H1 (cell line): Measurements from ENCODE around the gene GNAQ. TPM values are rescaled to one million over a fixed set of nuclear protein-coding genes. Genes with fewer than 3 reads are reported as not detected.

Experiments
- CTCF ChIA-PET: fragments of 300-600 bp; sonication (Branson Sonifier 250); formaldehyde crosslinking; loops from one replicate; lab custom pipeline; 2021; ENCODE audit not compliant: partially characterized antibody; lab: Charles Lee
- POLR2A ChIA-PET: fragments of 300-600 bp; sonication (Branson Sonifier 250); formaldehyde crosslinking; loops from one replicate; lab custom pipeline; 2021; ENCODE audit warnings: inconsistent platforms; ENCODE audit not compliant: partially characterized antibody; lab: Charles Lee
- DNase-seq, 2 experiments: peaks; one replicate each; pipeline versions ENCODE4 v3.0.0 to v3.0.0-alpha.2; 2010 to 2022; ENCODE audit warnings: low spot score in 2 of 2, low read depth in 1 of 2, mixed read lengths in 1 of 2
- FAIRE-seq: peaks from 2 replicates; lab custom pipeline; 2011; peaks lifted over from hg19 to GRCh38; lab: Jason Lieb, UNC
- H2AFZ ChIP-seq: 2 replicates; pipeline ENCODE4 v1.8.1; 2012; ENCODE audit warnings: low read length, inconsistent platforms
- H2AK5ac ChIP-seq: 2 replicates; pipeline ENCODE4 v1.6.1; 2013; ENCODE audit warnings: low read depth, low read length
- H2BK120ac ChIP-seq: replicated peaks from 2 replicates; pipeline ENCODE3; 2013; ENCODE audit warnings: low read depth, low read length, inconsistent platforms
- H2BK12ac ChIP-seq: 2 replicates; pipeline ENCODE4 v1.6.1; 2013; ENCODE audit warnings: low read depth, low read length
- H2BK15ac ChIP-seq: 2 replicates; pipeline ENCODE4 v1.6.1; 2013; ENCODE audit warnings: low read length
- H2BK20ac ChIP-seq: 2 replicates; pipeline ENCODE4 v1.6.1; 2013; ENCODE audit warnings: low read length
- H2BK5ac ChIP-seq: 2 replicates; pipeline ENCODE4 v1.6.1; 2013; ENCODE audit warnings: low read depth, low read length
- H3K14ac ChIP-seq: 2 replicates; pipeline ENCODE4 v1.6.1; 2013; ENCODE audit warnings: inconsistent platforms; ENCODE audit not compliant: insufficient read length
- H3K18ac ChIP-seq: 2 replicates; pipeline ENCODE4 v1.6.1; 2013; ENCODE audit warnings: low read length; ENCODE audit errors: extremely low read depth
- H3K23ac ChIP-seq: 2 replicates; pipeline ENCODE4 v1.6.1; 2013; ENCODE audit warnings: inconsistent platforms; ENCODE audit not compliant: insufficient read length
- H3K23me2 ChIP-seq: 2 replicates; pipeline ENCODE4 v1.6.1; 2013; ENCODE audit warnings: low read depth, low read length
- H3K27ac ChIP-seq: 2 replicates; pipeline ENCODE4 v1.6.1; 2011; ENCODE audit warnings: low read depth, low read length, inconsistent platforms
- H3K27me3 ChIP-seq, 4 experiments: replicated peaks in 1 of 4; 1 replicate in 1 of 4; 2 replicates in 3 of 4; pipeline versions ENCODE4 v1.6.1 to v1.8.1; 2011 to 2013; ENCODE audit warnings: low read length in 3 of 4, mild to moderate bottlenecking in 3 of 4, inconsistent platforms in 2 of 4, mixed read lengths in 2 of 4, moderate library complexity in 1 of 4; ENCODE audit not compliant: control insufficient read depth in 3 of 4, insufficient read depth in 3 of 4; ENCODE audit errors: extremely low read depth in 1 of 4
- H3K36me3 ChIP-seq, 4 experiments: 2 replicates each; pipeline versions ENCODE4 v1.6.1 to v1.8.1; 2011 to 2013; ENCODE audit warnings: mild to moderate bottlenecking in 4 of 4, low read length in 3 of 4, moderate library complexity in 2 of 4, control low read depth in 1 of 4, inconsistent platforms in 1 of 4; ENCODE audit not compliant: insufficient read depth in 4 of 4, control insufficient read depth in 2 of 4
- H3K4ac ChIP-seq: replicated peaks from 2 replicates; pipeline ENCODE3; 2013; ENCODE audit warnings: low read length, low read depth, mixed read lengths, inconsistent platforms; ENCODE audit not compliant: insufficient read length
- H3K4me1 ChIP-seq, 4 experiments: replicated peaks in 1 of 4; 1 replicate in 1 of 4; 2 replicates in 3 of 4; pipeline versions ENCODE4 v1.6.1 to v1.8.1; 2011 to 2013; ENCODE audit warnings: low read length in 3 of 4, inconsistent platforms in 2 of 4, mixed read lengths in 1 of 4; ENCODE audit not compliant: insufficient read depth in 4 of 4, control insufficient read depth in 3 of 4
- H3K4me2 ChIP-seq, 2 experiments: 2 replicates each; pipeline versions ENCODE4 v1.6.1 to v1.8.1; 2011 to 2013; ENCODE audit warnings: low read depth in 2 of 2, low read length in 2 of 2, control low read depth in 1 of 2, inconsistent platforms in 1 of 2, mild to moderate bottlenecking in 1 of 2; ENCODE audit not compliant: insufficient read depth in 1 of 2
- H3K4me3 ChIP-seq, 4 experiments: fragments of 200-600, 300-600 bp in 1 of 4; sonication (generic), shearing (Covaris generic), sonication (Bioruptor Twin) in 1 of 4; 2 replicates each; pipeline versions ENCODE4 v1.5.1 to v1.8.1; 2011 to 2016; ENCODE audit warnings: low read length in 4 of 4, low read depth in 3 of 4, control low read depth in 2 of 4, inconsistent platforms in 2 of 4, mild to moderate bottlenecking in 2 of 4, mixed read lengths in 1 of 4, moderate library complexity in 1 of 4; ENCODE audit not compliant: insufficient read depth in 2 of 4; ENCODE audit errors: extremely low read depth in 1 of 4
- H3K56ac ChIP-seq: replicated peaks from 2 replicates; pipeline ENCODE3; 2013; ENCODE audit warnings: low read depth, mild to moderate bottlenecking, mixed read lengths, low read length, inconsistent platforms; ENCODE audit not compliant: insufficient read length
- H3K79me1 ChIP-seq: 2 replicates; pipeline ENCODE4 v1.6.1; 2013; ENCODE audit warnings: low read depth, low read length, control low read depth
- H3K79me2 ChIP-seq, 2 experiments: 2 replicates each; pipeline versions ENCODE4 v1.6.1 to v1.8.1; 2012 to 2013; ENCODE audit warnings: low read length in 2 of 2, mild to moderate bottlenecking in 2 of 2, inconsistent platforms in 1 of 2; ENCODE audit not compliant: insufficient read depth in 2 of 2, control insufficient read depth in 1 of 2
- H3K9ac ChIP-seq, 4 experiments: replicated peaks in 1 of 4; 1 replicate in 1 of 4; 2 replicates in 3 of 4; pipeline versions ENCODE4 v1.6.1 to v1.8.1; 2011 to 2013; ENCODE audit warnings: low read depth in 3 of 4, low read length in 3 of 4, control low read depth in 2 of 4, mild to moderate bottlenecking in 2 of 4, moderate library complexity in 2 of 4, inconsistent platforms in 1 of 4; ENCODE audit errors: extremely low read depth in 1 of 4
- H3K9me3 ChIP-seq, 2 experiments: 2 replicates each; pipeline versions ENCODE4 v1.6.1 to v1.8.1; 2012 to 2013; ENCODE audit warnings: mild to moderate bottlenecking in 2 of 2, moderate library complexity in 2 of 2, control low read depth in 1 of 2, inconsistent platforms in 1 of 2, low read depth in 1 of 2, low read length in 1 of 2, mixed read lengths in 1 of 2; ENCODE audit not compliant: insufficient read depth in 2 of 2
- H4K20me1 ChIP-seq, 2 experiments: replicated peaks in 1 of 2; 2 replicates each; pipeline versions ENCODE3 to v1.8.1; 2011 to 2013; ENCODE audit warnings: inconsistent platforms in 2 of 2, low read length in 2 of 2, mild to moderate bottlenecking in 1 of 2; ENCODE audit not compliant: insufficient read depth in 2 of 2, control insufficient read depth in 1 of 2
- H4K5ac ChIP-seq: 2 replicates; pipeline ENCODE4 v1.6.1; 2013; ENCODE audit warnings: low read length, low read depth, mixed read lengths, inconsistent platforms; ENCODE audit not compliant: insufficient read length
- H4K8ac ChIP-seq: 2 replicates; pipeline ENCODE4 v1.8.0; 2013; ENCODE audit warnings: mild to moderate bottlenecking, moderate library complexity, low read length, inconsistent platforms; ENCODE audit not compliant: insufficient read depth; ENCODE audit errors: extremely low read depth
- H4K91ac ChIP-seq: replicated peaks from 2 replicates; pipeline ENCODE3; 2013; ENCODE audit warnings: low read length, mixed read lengths, inconsistent platforms; ENCODE audit not compliant: insufficient read length
- FOSL1 ChIP-seq: IDR thresholded peaks from 2 replicates; pipeline ENCODE4 v1.6.1; 2011; ENCODE audit warnings: mild to moderate bottlenecking, low read depth, low read length, moderate library complexity; ENCODE audit not compliant: insufficient read depth
- GABPA ChIP-seq: IDR thresholded peaks from 2 replicates; pipeline ENCODE4 v1.6.1; 2011; ENCODE audit warnings: mild to moderate bottlenecking, low read length, moderate library complexity, borderline replicate concordance; ENCODE audit not compliant: insufficient read depth
- GTF2F1 ChIP-seq: IDR thresholded peaks from 2 replicates; pipeline ENCODE4 v1.6.1; 2012; ENCODE audit warnings: low read depth, low read length, improper control_type of control experiment, borderline replicate concordance
- JUND ChIP-seq: IDR thresholded peaks from 2 replicates; pipeline ENCODE4 v1.6.1; 2011; ENCODE audit warnings: mild to moderate bottlenecking, improper control_type of control experiment, low read length
- KDM4A ChIP-seq: IDR thresholded peaks from one replicate; pipeline ENCODE4 v1.7.1; 2012; ENCODE audit warnings: low read depth, mild to moderate bottlenecking, moderate library complexity, low read length, inconsistent platforms; ENCODE audit not compliant: severe bottlenecking
- PHF8 ChIP-seq: fragments of 200-600 bp; sonication (generic); conservative IDR thresholded peaks from 2 replicates; pipeline ENCODE4 v1.7.1; 2012; ENCODE audit warnings: low read depth, mild to moderate bottlenecking, inconsistent platforms, low read length, moderate library complexity
- POLR2A ChIP-seq, 2 experiments: IDR thresholded peaks; 1 replicate in 1 of 2; 2 replicates in 1 of 2; pipeline ENCODE4 v1.6.1; 2011; ENCODE audit warnings: low read depth in 2 of 2, low read length in 2 of 2, mild to moderate bottlenecking in 2 of 2; ENCODE audit errors: control extremely low read depth in 1 of 2
- RBBP5 ChIP-seq: IDR thresholded peaks from 2 replicates; pipeline ENCODE4 v1.7.1; 2012; ENCODE audit warnings: low read depth, mild to moderate bottlenecking, inconsistent platforms, low read length, moderate library complexity, borderline replicate concordance
- RNF2 ChIP-seq: fragments of 200-900, 300-1000 bp; sonication (generic); IDR thresholded peaks from 2 replicates; pipeline ENCODE4 v1.7.1; 2016; ENCODE audit warnings: borderline replicate concordance, low read depth, mild to moderate bottlenecking, antibody characterized with exemption, low read length; ENCODE audit not compliant: poor library complexity, severe bottlenecking; ENCODE audit errors: missing control alignments
- SAP30 ChIP-seq: fragments of 300-600 bp; sonication (generic); IDR thresholded peaks from 2 replicates; pipeline ENCODE4 v1.7.1; 2012; ENCODE audit warnings: low read length, moderate library complexity, mild to moderate bottlenecking, inconsistent platforms; ENCODE audit not compliant: insufficient read depth, insufficient replicate concordance
- SIN3A ChIP-seq, 2 experiments: IDR thresholded peaks in 1 of 2; conservative IDR thresholded peaks in 1 of 2; 2 replicates each; pipeline ENCODE4 v1.6.1; 2011 to 2012; ENCODE audit warnings: low read length in 2 of 2, improper control_type of control experiment in 1 of 2, low read depth in 1 of 2, mild to moderate bottlenecking in 1 of 2
- SIRT6 ChIP-seq: IDR thresholded peaks from one replicate; pipeline ENCODE4 v1.7.1; 2012; ENCODE audit warnings: low read length, inconsistent platforms
- SP2 ChIP-seq: IDR thresholded peaks from 2 replicates; pipeline ENCODE4 v1.6.1; 2012; ENCODE audit warnings: mild to moderate bottlenecking, low read length, inconsistent platforms
- SRF ChIP-seq: IDR thresholded peaks from 2 replicates; pipeline ENCODE4 v1.6.1; 2011; ENCODE audit warnings: mild to moderate bottlenecking, low read depth, low read length, moderate library complexity
- WGBS, 2 experiments: shearing (Covaris generic) in 1 of 2; methylation state at CpG; one replicate each; pipeline versions ENCODE4 v1.1.6 to v1.1.7; 2013 to 2015; ENCODE audit warnings: low lambda C conversion rate in 2 of 2, mixed read lengths in 2 of 2, inconsistent platforms in 1 of 2, low coverage in 1 of 2, missing lambda C conversion rate in 1 of 2; ENCODE audit not compliant: insufficient replicate concordance in 2 of 2, insufficient coverage in 1 of 2, insufficient read length in 1 of 2; ENCODE audit errors: extremely low coverage in 1 of 2, missing lambda C conversion rate in 1 of 2; 5-methylcytosine and 5-hydroxymethylcytosine counted together
- polyA plus RNA-seq, 7 experiments: library from polyadenylated mRNA; depleted of rRNA in 3 of 7; stranded (reverse) in 5 of 7; unstranded in 2 of 7; fragments of >200 nt in 5 of 7; fragments of 200-250 nt in 2 of 7; gene quantifications; 1 replicate in 5 of 7; 2 replicates in 1 of 7; 4 replicates in 1 of 7; pipeline versions ENCODE4 v1.2.1 to v1.2.3, GENCODE V29; 2011 to 2013; ENCODE audit warnings: missing spikeins in 2 of 7, mixed read lengths in 2 of 7
- total RNA-seq: library from RNA; stranded (reverse); fragmentation: NEBNext Ultra II Directional; extraction: Animal tissue kit (Norgen Biotek cat#: 25700); gene quantifications from 2 replicates; pipeline ENCODE4 v1.2.1, GENCODE V29; 2021

Gene GNAQ
- total and polyA plus RNA-seq, 2 of the 8 experiments (the other 6 are each of a cell fraction or from before 2014, with no cell fraction given) = 22.8 to 63.8 TPM

- Histone ChIP-seq H2AFZ (no peak overlapping the region), H3K4me1 (0 out of 7 replicates have a peak, but pooled peaks cover 0 to 2% (median 0%) of the 10 kb centered on the region in 4 experiments), H2BK20ac (no peak overlapping the region), H4K5ac (no peak overlapping the region), H2BK120ac (no peak overlapping the region), H4K20me1 (no peaks in the 10 kb centered on the region), H3K79me1 (no peaks in the 10 kb centered on the region), H4K91ac (no peak overlapping the region), H3K9ac (no peak overlapping the region), H2BK5ac (no peak overlapping the region), H3K4me3 (no peak overlapping the region), H3K79me2 (peaks cover 0 to 8% of the 10 kb centered on the region in 2 experiments; a peak in 1 of 4 replicates), H3K23ac (no peak overlapping the region), H3K36me3 (no peaks in the 10 kb centered on the region), H3K14ac (no peak overlapping the region), H3K56ac (no peak overlapping the region), H3K27me3 (no peaks in the 10 kb centered on the region), H2BK15ac (no peak overlapping the region), H3K23me2 (no peaks in the 10 kb centered on the region), H4K8ac (no peak overlapping the region), H3K4me2 (no peak overlapping the region), H3K4ac (no peak overlapping the region), H2BK12ac (no peak overlapping the region), H3K18ac (no peak overlapping the region), H3K27ac (no peak overlapping the region), H3K9me3 (no peaks in the 10 kb centered on the region), H2AK5ac (no peak overlapping the region)
- POLR2A ChIA-PET = interaction anchor here (1.6 kb wide), 1 partner anchor 8 kb away, joined by 4 read pairs; no protein-coding TSS in a partner anchor
- DNase-seq (no peak), FAIRE-seq (no peak)
- 87% methylated on average over 3 of the region's 3 CpGs; no CpG with 5 or more reads in 1 of the 2 experiments for WGBS, 2 experiments
- CTCF ChIA-PET = no interaction called here
- TF ChIP-seq GTF2F1 = no peak
- no peak for TF ChIP-seq SP2
- no peak for TF ChIP-seq SAP30
- TF ChIP-seq GABPA = no peak
- no peak for TF ChIP-seq SIRT6
- no peak for TF ChIP-seq POLR2A (IDR thresholded peaks at IDR 0.05; ENCODE audit: control extremely low read depth in 1 of 2, low read depth in 2 of 2, low read length in 2 of 2)
- no peak for TF ChIP-seq FOSL1
- TF ChIP-seq KDM4A = no peak
- no peak for TF ChIP-seq JUND
- no peak for TF ChIP-seq PHF8
- TF ChIP-seq SRF = no peak
- no peak for TF ChIP-seq RNF2
- no peak for TF ChIP-seq RBBP5
- no peak for TF ChIP-seq SIN3A (conservative IDR thresholded peaks at IDR 0.05 in 1 of 2, IDR thresholded peaks at IDR 0.05 in 1 of 2; ENCODE audit: low read depth in 1 of 2, low read length in 2 of 2)
Observed at GRCh38 chr9:77872863-77873262, 158.7 kb downstream of the GNAQ start.
